Measurements from ENCODE around the gene FAM25A. TPM values are rescaled to one million over a fixed set of nuclear protein-coding genes. Genes with fewer than 3 reads are reported as not detected.
"Not testable (repeated sequence)": the region's sequence is repeated elsewhere in the genome, so short reads cannot be mapped to it uniquely, and the experiment has no call there.

FAM25A gene
- total RNA-seq (2014; rRNA removed; shearing (Covaris generic)), result 0.76 TPM in 1 of 2 replicates, not detected in the other

- peak; percentile 38 for DNase-seq (ENCODE audit: low spot score)
Observed at GRCh38 chr10:87020056-87020455, at the start of gene FAM25A. Gene FAM25A (plus strand): TSS chr10:87020294. CDS start chr10:87020325, 31 bp downstream.

- no peak for DNase-seq (ENCODE audit: low spot score)
Observed at GRCh38 chr10:86970982-86971231, 49.2 kb upstream of the FAM25A start.

- DNase-seq (ENCODE audit: low spot score), result peak; percentile 73
Observed at GRCh38 chr10:86971232-86971991, 48.7 kb upstream of the FAM25A start.

GRCh38 chr10:86972613-86973380, 47.3 kb upstream of the FAM25A start:
- no peak for DNase-seq (ENCODE audit: low spot score)

GRCh38 chr10:86974484-86974883, 45.6 kb upstream of the FAM25A start:
- peak; percentile 51 for DNase-seq (ENCODE audit: low spot score)

- DNase-seq (ENCODE audit: low spot score), result no peak
Observed at GRCh38 chr10:86976362-86977056, 43.6 kb upstream of the FAM25A start.

GRCh38 chr10:86978457-86978856, 41.6 kb upstream of the FAM25A start:
- DNase-seq (ENCODE audit: low spot score), result not testable (repeated sequence)

- no peak for DNase-seq (ENCODE audit: low spot score)
Observed at GRCh38 chr10:86979296-86979818, 40.7 kb upstream of the FAM25A start.

GRCh38 chr10:86979977-86980448, 40.1 kb upstream of the FAM25A start:
- no peak for DNase-seq (ENCODE audit: low spot score)

- not testable (repeated sequence) for DNase-seq (ENCODE audit: low spot score)
Observed at GRCh38 chr10:86981020-86981419, 39.1 kb upstream of the FAM25A start.

- DNase-seq (ENCODE audit: low spot score), result no peak
Observed at GRCh38 chr10:86981716-86982115, 38.4 kb upstream of the FAM25A start.

GRCh38 chr10:86984498-86984897, 35.6 kb upstream of the FAM25A start:
- not testable (repeated sequence) for DNase-seq (ENCODE audit: low spot score)

- no peak for DNase-seq (ENCODE audit: low spot score)
Observed at GRCh38 chr10:86988520-86988919, 31.6 kb upstream of the FAM25A start.

- not testable (repeated sequence) for DNase-seq (ENCODE audit: low spot score)
Observed at GRCh38 chr10:86991362-86991761, 28.7 kb upstream of the FAM25A start.

- DNase-seq (ENCODE audit: low spot score), result no peak
Observed at GRCh38 chr10:86992456-86992855, 27.6 kb upstream of the FAM25A start.

- peak; percentile 21 for DNase-seq (ENCODE audit: low spot score)
Observed at GRCh38 chr10:86992929-86993328, 27.2 kb upstream of the FAM25A start.

GRCh38 chr10:86999802-87000403, 20.2 kb upstream of the FAM25A start:
- not testable (repeated sequence) for DNase-seq (ENCODE audit: low spot score)

- no peak for DNase-seq (ENCODE audit: low spot score)
Observed at GRCh38 chr10:87000491-87000890, 19.6 kb upstream of the FAM25A start.

GRCh38 chr10:87007124-87007523, 13.0 kb upstream of the FAM25A start:
- not testable (repeated sequence) for DNase-seq (ENCODE audit: low spot score)

GRCh38 chr10:87007674-87008073, 12.4 kb upstream of the FAM25A start:
- DNase-seq (ENCODE audit: low spot score), result not testable (repeated sequence)

- DNase-seq (ENCODE audit: low spot score), result peak; percentile 4
Observed at GRCh38 chr10:87008303-87008702, 11.8 kb upstream of the FAM25A start.

Data from HT-29 (cell line).